Omental fat pad (tissue), 4 donors: Measurements from ENCODE around the gene SMIM41. TPM values are rescaled to one million over a fixed set of nuclear protein-coding genes. Genes with fewer than 3 reads are reported as not detected.
A peak's percentile ranks its signal among the peaks of the same experiment; 100 is the strongest.

ENCODE experiments used
- ATAC-seq: fragments of 150-250 bp; one replicate; pipeline ENCODE4 v1.9.1; 2016; ENCODE audit warnings: mild to moderate bottlenecking, moderate library complexity; ENCODE audit not compliant: low FRiP score
- DNase-seq: peaks from one replicate; pipeline ENCODE4 v3.0.0-alpha.2; 2019; ENCODE audit warnings: low spot score
- total RNA-seq, 4 donors: library from RNA; depleted of rRNA; stranded (reverse); fragments of >200 nt; gene quantifications; one replicate each; pipeline ENCODE4 v1.1.0, GENCODE V29; 2016
- TF ChIP-seq, protein P1 (sequence below), 3 donors: fragments of 450-650 bp; IDR thresholded peaks; one replicate each; pipeline ENCODE4 v1.5.1; 2016 to 2017; ENCODE audit warnings: antibody characterized with exemption in 3 of 3, mild to moderate bottlenecking in 3 of 3, moderate library complexity in 2 of 3

Gene SMIM41
- total RNA-seq, 4 donors from 2014 or later = 1.1 to 1.9 (median 1.1) TPM; not detected in 1

DNA sequence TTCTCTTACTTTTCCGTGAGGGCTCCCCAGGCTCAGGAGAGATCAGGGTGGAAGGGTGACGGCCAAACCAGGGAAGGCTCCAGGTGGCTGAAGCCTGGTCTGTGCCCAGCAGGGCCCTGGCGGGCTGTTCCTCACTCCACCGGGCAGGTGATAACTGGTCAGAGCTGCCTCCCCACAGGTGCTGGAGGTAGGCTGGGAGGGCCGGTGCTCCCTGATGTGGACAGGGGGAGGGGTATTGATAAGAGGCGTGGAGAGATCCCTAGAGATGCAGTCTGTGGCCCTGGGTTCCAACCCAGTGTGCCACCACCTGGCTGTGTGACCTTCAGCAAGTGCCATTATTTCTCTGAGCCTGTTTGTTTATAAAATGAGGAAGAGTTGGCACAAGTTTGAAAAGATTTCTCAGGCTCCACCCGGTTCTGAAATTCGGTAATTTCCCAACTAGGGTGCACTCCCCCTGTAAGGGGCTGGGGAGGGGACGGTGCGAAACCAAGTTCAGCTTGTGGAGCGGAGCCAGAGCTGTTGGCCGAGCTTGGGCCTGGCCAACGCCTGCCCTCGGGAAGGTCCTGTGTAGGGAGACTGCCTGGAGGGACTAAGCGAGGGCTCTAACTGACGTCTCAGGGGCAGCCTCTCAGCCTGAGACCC lies 29.3 kb upstream of the SMIM41 start:
- DNase-seq (no peak), ATAC-seq (peak; percentile 57)
- TF ChIP-seq, protein P1, sequence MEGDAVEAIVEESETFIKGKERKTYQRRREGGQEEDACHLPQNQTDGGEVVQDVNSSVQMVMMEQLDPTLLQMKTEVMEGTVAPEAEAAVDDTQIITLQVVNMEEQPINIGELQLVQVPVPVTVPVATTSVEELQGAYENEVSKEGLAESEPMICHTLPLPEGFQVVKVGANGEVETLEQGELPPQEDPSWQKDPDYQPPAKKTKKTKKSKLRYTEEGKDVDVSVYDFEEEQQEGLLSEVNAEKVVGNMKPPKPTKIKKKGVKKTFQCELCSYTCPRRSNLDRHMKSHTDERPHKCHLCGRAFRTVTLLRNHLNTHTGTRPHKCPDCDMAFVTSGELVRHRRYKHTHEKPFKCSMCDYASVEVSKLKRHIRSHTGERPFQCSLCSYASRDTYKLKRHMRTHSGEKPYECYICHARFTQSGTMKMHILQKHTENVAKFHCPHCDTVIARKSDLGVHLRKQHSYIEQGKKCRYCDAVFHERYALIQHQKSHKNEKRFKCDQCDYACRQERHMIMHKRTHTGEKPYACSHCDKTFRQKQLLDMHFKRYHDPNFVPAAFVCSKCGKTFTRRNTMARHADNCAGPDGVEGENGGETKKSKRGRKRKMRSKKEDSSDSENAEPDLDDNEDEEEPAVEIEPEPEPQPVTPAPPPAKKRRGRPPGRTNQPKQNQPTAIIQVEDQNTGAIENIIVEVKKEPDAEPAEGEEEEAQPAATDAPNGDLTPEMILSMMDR (IDR thresholded peaks at IDR 0.05) = no peak

- DNase-seq = peak; percentile 98
- TF ChIP-seq, protein P1 (IDR thresholded peaks at IDR 0.05) = no peak
Measured at GRCh38 chr12:52050758-52051541, 28.6 kb upstream of the SMIM41 start, which contains the start of gene NR4A1. Gene NR4A1, plus strand, starts transcription at chr12:52051442. Its CDS starts 2,887 bp downstream, at chr12:52054329.

DNA sequence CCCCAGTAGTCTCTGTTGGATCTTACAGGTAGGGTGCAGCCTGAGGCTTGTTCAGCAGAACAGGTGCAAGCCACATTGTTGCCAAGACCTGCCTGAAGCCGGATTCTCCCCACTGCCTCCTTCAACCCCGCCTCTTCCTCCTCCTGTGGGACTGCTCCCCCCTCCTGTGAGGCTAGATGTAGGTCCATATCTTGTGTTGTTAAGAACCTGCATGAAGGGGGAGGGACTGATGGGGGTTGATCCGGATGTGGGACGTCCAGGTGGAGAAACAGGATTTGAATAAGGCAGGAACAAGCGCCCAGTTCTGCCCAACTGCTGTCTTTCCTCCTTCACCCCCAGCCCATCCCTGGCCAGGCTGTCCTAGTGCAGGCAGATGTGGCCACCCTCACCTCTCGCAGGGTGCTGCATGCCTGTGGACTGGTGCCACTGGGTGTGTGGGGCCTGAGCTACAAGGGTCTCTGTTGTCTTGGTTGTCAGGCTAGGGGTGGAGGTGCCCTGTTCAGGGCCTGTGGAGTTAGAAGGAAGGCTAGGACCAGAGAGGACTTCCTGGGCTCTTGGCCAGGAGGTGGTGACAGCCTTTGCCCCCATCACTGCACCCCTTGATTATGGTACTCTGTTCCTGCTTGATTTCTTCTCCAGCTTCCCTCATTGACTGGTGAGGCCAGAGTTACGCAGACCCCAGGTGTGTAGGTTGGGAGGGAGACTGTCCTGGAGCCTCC lies 26.9 kb upstream of the SMIM41 start:
- TF ChIP-seq, protein P1 (IDR thresholded peaks at IDR 0.05) = no peak
- DNase-seq = no peak
- no peak for ATAC-seq

More at GRCh38 chr12:52050758-52051541, 28.6 kb upstream of the SMIM41 start, which contains the start of gene NR4A1:
- ATAC-seq = peak; percentile 92

- ATAC-seq = no peak
- TF ChIP-seq, protein P1 (IDR thresholded peaks at IDR 0.05) = no peak
- DNase-seq = no peak
Measured at GRCh38 chr12:52053536-52054209, 25.8 kb upstream of the SMIM41 start.

GRCh38 chr12:52054231-52054832 lies 25.2 kb upstream of the SMIM41 start:
- TF ChIP-seq, protein P1 (IDR thresholded peaks at IDR 0.05) = no peak
- ATAC-seq (no peak), DNase-seq (no peak)
